Osteocyte (in vitro differentiated cells): Measurements from ENCODE around the gene ANKRD55. TPM values are rescaled to one million over a fixed set of nuclear protein-coding genes. Genes with fewer than 3 reads are reported as not detected.
"Not testable (repeated sequence)": the region's sequence is repeated elsewhere in the genome, so short reads cannot be mapped to it uniquely, and the experiment has no call there.

Experiments
- DNase-seq: peaks from one replicate; pipeline ENCODE4 v3.0.0; 2021; ENCODE audit warnings: mixed read lengths; ENCODE audit not compliant: unreplicated experiment; ENCODE audit errors: extremely low spot score
- H3K27ac Mint-ChIP-seq: one replicate; pipeline ENCODE4 v1.8.0; 2021; ENCODE audit warnings: mild to moderate bottlenecking, mixed read lengths; ENCODE audit not compliant: unreplicated experiment
- H3K27me3 Mint-ChIP-seq: one replicate; pipeline ENCODE4 v1.8.0; 2021; ENCODE audit warnings: mixed read lengths; ENCODE audit not compliant: unreplicated experiment
- H3K36me3 Mint-ChIP-seq: one replicate; pipeline ENCODE4 v1.8.0; 2021; ENCODE audit warnings: mixed read lengths; ENCODE audit not compliant: unreplicated experiment
- H3K4me1 Mint-ChIP-seq: one replicate; pipeline ENCODE4 v1.8.0; 2021; ENCODE audit warnings: mixed read lengths; ENCODE audit not compliant: unreplicated experiment
- H3K4me3 Mint-ChIP-seq: one replicate; pipeline ENCODE4 v1.8.0; 2021; ENCODE audit warnings: mild to moderate bottlenecking, moderate library complexity, mixed read lengths; ENCODE audit not compliant: unreplicated experiment
- H3K9me3 Mint-ChIP-seq: one replicate; pipeline ENCODE4 v1.8.0; 2021; ENCODE audit warnings: mixed read lengths; ENCODE audit not compliant: unreplicated experiment
- total RNA-seq: library from RNA; stranded (reverse); gene quantifications from 2 replicates; pipeline ENCODE4 v1.2.1, GENCODE V29; 2021
- TF ChIP-seq, protein P1 (sequence below): fragments of 200-600 bp; sonication (generic); IDR thresholded peaks from 2 replicates; pipeline ENCODE4 v1.5.0; 2021; ENCODE audit warnings: antibody characterized with exemption, mild to moderate bottlenecking, moderate library complexity

The ANKRD55 gene
- total RNA-seq, 1 donor from 2014 or later = not detected

DNA sequence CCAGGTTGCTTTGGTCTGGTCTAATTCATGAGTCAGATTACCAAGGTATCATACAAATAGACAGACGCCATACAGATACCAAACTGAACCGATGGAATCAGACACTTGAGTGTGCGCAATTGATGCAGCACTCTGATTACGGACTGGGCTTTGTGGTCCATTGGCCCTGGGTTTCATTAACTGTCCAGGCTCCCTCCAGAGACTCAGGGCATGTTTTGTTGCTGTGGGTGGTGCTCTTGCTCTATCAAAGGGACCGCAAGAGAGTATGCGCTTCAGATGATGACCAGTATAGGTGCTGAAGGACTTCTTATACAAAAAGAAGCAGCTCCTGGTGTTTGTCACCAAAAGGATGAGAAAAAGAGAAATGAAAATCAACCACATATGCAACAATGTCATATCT, 36.9 kb upstream of the ANKRD55 start:
- TF ChIP-seq, protein P1, sequence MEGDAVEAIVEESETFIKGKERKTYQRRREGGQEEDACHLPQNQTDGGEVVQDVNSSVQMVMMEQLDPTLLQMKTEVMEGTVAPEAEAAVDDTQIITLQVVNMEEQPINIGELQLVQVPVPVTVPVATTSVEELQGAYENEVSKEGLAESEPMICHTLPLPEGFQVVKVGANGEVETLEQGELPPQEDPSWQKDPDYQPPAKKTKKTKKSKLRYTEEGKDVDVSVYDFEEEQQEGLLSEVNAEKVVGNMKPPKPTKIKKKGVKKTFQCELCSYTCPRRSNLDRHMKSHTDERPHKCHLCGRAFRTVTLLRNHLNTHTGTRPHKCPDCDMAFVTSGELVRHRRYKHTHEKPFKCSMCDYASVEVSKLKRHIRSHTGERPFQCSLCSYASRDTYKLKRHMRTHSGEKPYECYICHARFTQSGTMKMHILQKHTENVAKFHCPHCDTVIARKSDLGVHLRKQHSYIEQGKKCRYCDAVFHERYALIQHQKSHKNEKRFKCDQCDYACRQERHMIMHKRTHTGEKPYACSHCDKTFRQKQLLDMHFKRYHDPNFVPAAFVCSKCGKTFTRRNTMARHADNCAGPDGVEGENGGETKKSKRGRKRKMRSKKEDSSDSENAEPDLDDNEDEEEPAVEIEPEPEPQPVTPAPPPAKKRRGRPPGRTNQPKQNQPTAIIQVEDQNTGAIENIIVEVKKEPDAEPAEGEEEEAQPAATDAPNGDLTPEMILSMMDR = no peak
- H3K4me3 Mint-ChIP-seq = no peak overlapping the region
- no peak overlapping the region for H3K27ac Mint-ChIP-seq
- no peak for DNase-seq
- no peaks in the 10 kb centered on the region for H3K27me3 Mint-ChIP-seq
- H3K9me3 Mint-ChIP-seq = no peaks in the 10 kb centered on the region
- peaks cover 24% of the 10 kb centered on the region for H3K4me1 Mint-ChIP-seq
- no peaks in the 10 kb centered on the region for H3K36me3 Mint-ChIP-seq

DNA sequence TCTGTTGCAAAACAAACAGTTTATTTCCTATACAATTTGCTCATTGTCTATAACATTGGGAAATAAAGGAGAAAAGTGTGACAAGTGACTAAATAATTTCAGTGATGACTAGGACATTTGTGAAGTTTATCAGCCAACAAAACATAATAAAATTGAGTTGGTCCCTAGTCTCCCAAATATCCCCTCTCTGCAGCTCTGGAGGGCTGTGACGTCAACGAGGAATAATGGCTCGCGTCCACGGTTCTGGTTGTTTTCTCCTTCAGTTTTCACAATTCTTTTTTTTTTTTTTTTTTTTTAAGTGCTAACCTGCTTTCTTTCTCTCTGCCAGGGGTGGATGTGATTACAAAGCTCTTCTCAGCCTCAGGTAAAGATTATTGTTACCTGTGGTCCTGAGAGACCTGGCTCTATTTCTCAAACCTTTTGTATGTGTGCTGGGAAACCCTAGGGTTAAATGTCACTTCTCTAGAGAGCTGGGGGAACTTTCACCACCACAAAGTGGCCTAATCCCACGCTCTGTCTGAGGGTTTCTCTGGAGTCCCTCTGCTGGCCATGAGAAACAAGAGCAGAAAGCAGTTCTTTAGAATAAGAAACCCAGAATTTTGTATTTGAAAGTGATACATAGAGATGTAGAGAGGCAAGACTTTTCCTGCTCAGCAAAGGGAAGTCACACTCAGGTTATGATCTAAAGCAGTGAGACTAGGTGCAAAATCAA, 36.2 kb upstream of the ANKRD55 start:
- Mint-ChIP-seq H3K9me3 (no peaks in the 10 kb centered on the region), H3K4me1 (peaks cover 24% of the 10 kb centered on the region), H3K4me3 (no peak overlapping the region), H3K27ac (peak overlapping the region; percentile 80), H3K27me3 (no peaks in the 10 kb centered on the region), H3K36me3 (no peaks in the 10 kb centered on the region)
- TF ChIP-seq, protein P1 = peak; percentile 77
- DNase-seq = no peak

DNA sequence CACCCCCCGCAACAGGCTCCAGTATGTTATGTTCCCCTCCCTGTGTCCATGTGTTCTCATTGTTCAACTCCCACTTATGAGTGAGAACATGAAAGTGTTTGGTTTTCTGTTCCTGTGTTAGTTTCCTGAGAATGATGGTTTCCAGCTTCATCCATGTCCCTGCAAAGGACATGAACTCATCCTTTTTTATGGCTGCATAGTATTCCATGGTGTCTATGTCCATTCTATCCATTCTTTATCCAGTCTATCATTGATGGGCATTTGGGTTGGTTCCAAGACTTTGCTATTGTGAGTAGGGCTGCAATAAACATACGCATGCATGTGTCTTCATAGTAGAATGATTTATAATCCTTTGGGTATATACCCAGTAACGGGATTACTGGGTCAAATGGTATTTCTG, 35.6 kb upstream of the ANKRD55 start:
- H3K36me3 Mint-ChIP-seq, DNase-seq, H3K4me3 Mint-ChIP-seq, H3K27ac Mint-ChIP-seq, H3K27me3 Mint-ChIP-seq, H3K9me3 Mint-ChIP-seq: not testable (repeated sequence)
- H3K4me1 Mint-ChIP-seq = peaks cover 24% of the 10 kb centered on the region

DNA sequence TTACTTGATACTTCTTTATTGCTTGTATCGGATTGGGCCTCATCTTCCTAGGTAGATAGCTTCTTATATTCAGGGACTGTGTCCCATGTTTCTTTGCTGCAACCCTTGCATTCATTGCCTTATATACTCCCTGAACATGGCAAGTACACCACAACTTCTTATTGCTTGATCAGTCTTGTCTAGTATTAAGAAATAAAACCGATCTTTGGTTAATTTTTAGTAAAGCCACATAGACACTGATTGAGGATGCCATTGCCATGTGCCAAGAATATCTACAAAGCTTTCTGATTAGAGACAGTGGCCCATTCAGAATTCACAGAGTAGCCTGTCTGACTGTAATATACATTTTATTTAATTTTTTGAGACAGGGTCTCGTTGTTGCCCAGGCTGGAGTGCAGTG, 34.7 kb upstream of the ANKRD55 start:
- no peak for DNase-seq
- no peaks in the 10 kb centered on the region for H3K36me3 Mint-ChIP-seq
- no peak overlapping the region for H3K27ac Mint-ChIP-seq
- H3K4me3 Mint-ChIP-seq = no peak overlapping the region
- H3K9me3 Mint-ChIP-seq = no peaks in the 10 kb centered on the region
- peaks cover 24% of the 10 kb centered on the region for H3K4me1 Mint-ChIP-seq
- H3K27me3 Mint-ChIP-seq = no peaks in the 10 kb centered on the region
- TF ChIP-seq, protein P1 = no peak

DNA sequence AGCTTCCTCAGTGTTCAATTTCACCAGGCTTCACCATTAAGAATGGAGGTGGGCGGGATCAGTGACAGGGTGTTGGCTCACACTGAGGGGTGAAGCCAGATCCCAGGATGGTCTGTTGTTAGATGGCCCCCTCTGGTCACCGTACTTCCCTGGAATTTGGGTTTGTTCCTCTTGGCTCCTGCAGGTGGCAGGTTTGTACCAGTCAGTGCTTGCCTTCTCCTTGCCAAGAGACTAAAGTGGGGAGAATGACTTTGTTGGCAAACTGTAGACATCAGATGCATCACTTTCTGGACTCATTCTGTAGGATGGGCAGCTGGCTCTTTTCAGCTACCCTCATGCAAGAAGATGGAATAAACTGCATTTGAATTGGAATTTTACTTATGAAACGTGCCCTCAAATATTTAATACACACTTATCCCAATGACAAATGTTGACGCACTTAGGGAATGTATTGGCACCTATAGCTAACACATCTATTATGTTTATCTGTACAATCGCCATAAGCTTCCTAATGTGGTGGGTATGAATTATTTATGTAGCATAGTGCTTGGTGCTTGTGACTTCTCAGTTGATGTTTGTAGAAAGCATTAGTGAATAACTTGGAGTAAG, 31.4 kb upstream of the ANKRD55 start:
- no peak for DNase-seq
- Mint-ChIP-seq H3K27ac (no peak overlapping the region), H3K27me3 (no peaks in the 10 kb centered on the region), H3K4me3 (no peak overlapping the region), H3K9me3 (no peaks in the 10 kb centered on the region), H3K4me1 (peaks cover 3% of the 10 kb centered on the region), H3K36me3 (no peaks in the 10 kb centered on the region)
- TF ChIP-seq, protein P1 = peak; percentile 50
